ENCODE measurements around the gene BCAS3. TPM values are rescaled to one million over a fixed set of nuclear protein-coding genes. Genes with fewer than 3 reads are reported as not detected.

The BCAS3 gene
- total and polyA plus RNA-seq, 2 donors (not counting 1 experiment from before 2014, with no cell fraction given), result 13.9 to 73.4 TPM

DNA sequence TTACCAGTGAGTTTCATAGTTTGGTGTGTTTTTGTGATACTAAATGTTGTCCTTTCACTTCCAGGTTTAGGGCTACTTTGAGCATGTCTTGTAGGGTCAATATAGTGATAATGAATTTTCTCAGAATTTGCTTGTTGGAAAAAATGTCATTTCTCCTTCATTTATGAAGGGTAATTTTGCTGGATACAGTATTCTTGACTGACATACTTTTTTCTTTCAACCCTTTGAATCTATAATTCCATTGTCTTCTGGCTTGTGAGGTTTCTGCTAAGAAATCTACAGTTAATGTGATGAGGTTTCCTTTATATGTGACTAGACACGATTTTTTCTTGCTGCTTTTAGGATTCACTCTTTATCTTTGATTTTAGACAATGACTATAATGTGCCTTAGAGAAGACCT lies 219.3 kb downstream of the BCAS3 start:
- POLR2A ChIA-PET, result no interaction called here
- peaks cover 5% of the 10 kb centered on the region for H3K9me3 Mint-ChIP-seq (ENCODE audit: insufficient read depth)
- no peak overlapping the region for H3K4me3 Mint-ChIP-seq
- Histone ChIP-seq H3K4me2 (replicated peaks; ENCODE audit: low read depth, low read length, poor library complexity, severe bottlenecking) (no peak overlapping the region), H3K27me3 (replicated peaks in 1 of 4; ENCODE audit: control extremely low read depth in 1 of 4, control insufficient read depth in 3 of 4, insufficient read depth in 4 of 4, low read length in 3 of 4) (no peaks in the 10 kb centered on the region), H3K4me1 (ENCODE audit: control insufficient read depth in 2 of 2, insufficient read depth in 2 of 2, low read length in 2 of 2) (no peaks in the 10 kb centered on the region), H3K4me3 (ENCODE audit: control extremely low read depth in 1 of 5, extremely low read depth in 1 of 5, insufficient read depth in 1 of 5, low read depth in 2 of 5, low read length in 4 of 5) (no peak overlapping the region), H3K79me2 (ENCODE audit: control insufficient read depth, insufficient read depth, low read length) (no peaks in the 10 kb centered on the region), H3K9me3 (ENCODE audit: control extremely low read depth in 1 of 3, control insufficient read depth in 2 of 3, insufficient read depth in 1 of 3, low read length in 2 of 3) (peaks cover 5 to 23% (median 9%) of the 10 kb centered on the region in 3 donors), H4K20me1 (ENCODE audit: control insufficient read depth, insufficient read depth, low read length, poor library complexity, severe bottlenecking) (no peaks in the 10 kb centered on the region), H3K27ac (ENCODE audit: low read length in 2 of 2) (no peak overlapping the region), H3K9ac (ENCODE audit: low read length) (no peak overlapping the region), H2AFZ (ENCODE audit: insufficient read depth, low read depth, low read length, poor library complexity, severe bottlenecking) (no peak overlapping the region), H3K36me3 (replicated peaks in 1 of 2; ENCODE audit: control extremely low read depth in 1 of 2, control insufficient read depth in 1 of 2, extremely low read depth in 1 of 2, insufficient read depth in 2 of 2, low read length in 1 of 2) (no peaks in the 10 kb centered on the region)
- CTCF ChIA-PET, result no interaction called here
- no peaks in the 10 kb centered on the region for H3K27me3 Mint-ChIP-seq
- H3K4me1 Mint-ChIP-seq, result no peaks in the 10 kb centered on the region
- DNase-seq, result no peak
- intact Hi-C loops (cut with micrococcal nuclease), result no loop called here
- no peak for ATAC-seq (ENCODE audit: low read depth)
- no peak overlapping the region for H3K27ac Mint-ChIP-seq
- TF ChIP-seq, protein P1, sequence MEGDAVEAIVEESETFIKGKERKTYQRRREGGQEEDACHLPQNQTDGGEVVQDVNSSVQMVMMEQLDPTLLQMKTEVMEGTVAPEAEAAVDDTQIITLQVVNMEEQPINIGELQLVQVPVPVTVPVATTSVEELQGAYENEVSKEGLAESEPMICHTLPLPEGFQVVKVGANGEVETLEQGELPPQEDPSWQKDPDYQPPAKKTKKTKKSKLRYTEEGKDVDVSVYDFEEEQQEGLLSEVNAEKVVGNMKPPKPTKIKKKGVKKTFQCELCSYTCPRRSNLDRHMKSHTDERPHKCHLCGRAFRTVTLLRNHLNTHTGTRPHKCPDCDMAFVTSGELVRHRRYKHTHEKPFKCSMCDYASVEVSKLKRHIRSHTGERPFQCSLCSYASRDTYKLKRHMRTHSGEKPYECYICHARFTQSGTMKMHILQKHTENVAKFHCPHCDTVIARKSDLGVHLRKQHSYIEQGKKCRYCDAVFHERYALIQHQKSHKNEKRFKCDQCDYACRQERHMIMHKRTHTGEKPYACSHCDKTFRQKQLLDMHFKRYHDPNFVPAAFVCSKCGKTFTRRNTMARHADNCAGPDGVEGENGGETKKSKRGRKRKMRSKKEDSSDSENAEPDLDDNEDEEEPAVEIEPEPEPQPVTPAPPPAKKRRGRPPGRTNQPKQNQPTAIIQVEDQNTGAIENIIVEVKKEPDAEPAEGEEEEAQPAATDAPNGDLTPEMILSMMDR (IDR thresholded peaks at IDR 0.05), result no peak
- no peak for TF ChIP-seq EZH2 (IDR thresholded peaks at IDR 0.05; ENCODE audit: borderline replicate concordance, insufficient read depth, low read depth, low read length, poor library complexity, severe bottlenecking)
- no CpG with 5 or more reads among the region's 1 CpG for WGBS (ENCODE audit: insufficient coverage)

DNA sequence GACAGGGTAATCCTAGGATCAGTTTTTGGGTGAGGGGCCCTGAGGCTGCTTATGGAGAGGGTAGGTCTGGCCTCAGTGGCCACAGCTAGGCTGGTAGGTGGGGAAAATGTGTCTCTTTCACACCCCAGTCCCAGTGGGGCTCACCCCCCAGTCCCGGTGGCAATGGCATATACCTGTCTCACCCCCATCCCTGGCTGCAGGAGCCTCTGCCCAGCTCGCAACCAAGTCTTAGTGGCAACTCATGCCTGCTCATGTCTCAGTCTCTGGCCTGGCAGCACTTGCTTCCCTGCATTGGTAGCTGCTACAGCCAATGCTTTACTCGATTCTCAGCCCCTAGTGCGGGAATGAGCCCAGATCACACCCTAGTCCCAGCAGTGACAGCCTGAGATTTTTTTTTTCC lies 221.5 kb downstream of the BCAS3 start:
- no peak overlapping the region for H2AFZ ChIP-seq (ENCODE audit: insufficient read depth, low read depth, low read length, poor library complexity, severe bottlenecking)
- H3K79me2 ChIP-seq (ENCODE audit: control insufficient read depth, insufficient read depth, low read length), result no peaks in the 10 kb centered on the region
- no peak overlapping the region for H3K4me3 Mint-ChIP-seq
- no peaks in the 10 kb centered on the region for H3K4me1 ChIP-seq (ENCODE audit: control insufficient read depth in 2 of 2, insufficient read depth in 2 of 2, low read length in 2 of 2)
- 89% methylated on average over 4 of the region's 4 CpGs for WGBS (ENCODE audit: insufficient coverage)
- no peaks in the 10 kb centered on the region for H3K27me3 Mint-ChIP-seq
- CTCF ChIA-PET, result no interaction called here
- intact Hi-C loops (cut with micrococcal nuclease), result no loop called here
- peaks cover 5 to 18% (median 7%) of the 10 kb centered on the region in 3 donors for H3K9me3 ChIP-seq (ENCODE audit: control extremely low read depth in 1 of 3, control insufficient read depth in 2 of 3, insufficient read depth in 1 of 3, low read length in 2 of 3)
- no peak for DNase-seq
- peaks cover 5% of the 10 kb centered on the region for H3K9me3 Mint-ChIP-seq (ENCODE audit: insufficient read depth)
- TF ChIP-seq, protein P1 (IDR thresholded peaks at IDR 0.05), result no peak
- no peak for TF ChIP-seq EZH2 (IDR thresholded peaks at IDR 0.05; ENCODE audit: borderline replicate concordance, insufficient read depth, low read depth, low read length, poor library complexity, severe bottlenecking)
- POLR2A ChIA-PET, result no interaction called here
- H3K9ac ChIP-seq (ENCODE audit: low read length), result no peak overlapping the region
- H4K20me1 ChIP-seq (ENCODE audit: control insufficient read depth, insufficient read depth, low read length, poor library complexity, severe bottlenecking), result no peaks in the 10 kb centered on the region
- H3K27me3 ChIP-seq (replicated peaks in 1 of 4; ENCODE audit: control extremely low read depth in 1 of 4, control insufficient read depth in 3 of 4, insufficient read depth in 4 of 4, low read length in 3 of 4), result no peaks in the 10 kb centered on the region
- no peak overlapping the region for H3K4me2 ChIP-seq (replicated peaks; ENCODE audit: low read depth, low read length, poor library complexity, severe bottlenecking)
- H3K4me3 ChIP-seq (ENCODE audit: control extremely low read depth in 1 of 5, extremely low read depth in 1 of 5, insufficient read depth in 1 of 5, low read depth in 2 of 5, low read length in 4 of 5), result no peak overlapping the region
- H3K27ac ChIP-seq (ENCODE audit: low read length in 2 of 2), result no peak overlapping the region
- no peak for ATAC-seq (ENCODE audit: low read depth)
- H3K4me1 Mint-ChIP-seq, result no peaks in the 10 kb centered on the region
- no peaks in the 10 kb centered on the region for H3K36me3 ChIP-seq (replicated peaks in 1 of 2; ENCODE audit: control extremely low read depth in 1 of 2, control insufficient read depth in 1 of 2, extremely low read depth in 1 of 2, insufficient read depth in 2 of 2, low read length in 1 of 2)
- no peak overlapping the region for H3K27ac Mint-ChIP-seq
